Esophagus squamous epithelium (tissue), 5 donors: Measurements from ENCODE around the gene SHF. TPM values are rescaled to one million over a fixed set of nuclear protein-coding genes. Genes with fewer than 3 reads are reported as not detected.

Experiments used
- DNase-seq: peaks from one replicate; lab custom pipeline; 2025; lab: John Stamatoyannopoulos, UW
- H3K27ac ChIP-seq, 4 donors: fragments of 200-600 bp; sonication (generic); one replicate each; pipeline ENCODE4 v1.5.1; 2016 to 2019; ENCODE audit warnings: mild to moderate bottlenecking in 1 of 4
- H3K27me3 ChIP-seq, 4 donors: fragments of 200-600 bp; sonication (generic); 1 replicate in 3 of 4; 2 replicates in 1 of 4; pipeline versions ENCODE4 v1.5.1 to v1.6.0; 2017 to 2021; ENCODE audit warnings: antibody characterized with exemption in 1 of 4
- H3K36me3 ChIP-seq, 3 donors: fragments of 200-600 bp; sonication (generic); one replicate each; pipeline ENCODE4 v1.5.1; 2016 to 2019
- H3K4me1 ChIP-seq, 3 donors: fragments of 200-600 bp; sonication (generic); one replicate each; pipeline ENCODE4 v1.5.1; 2017 to 2019
- H3K4me3 ChIP-seq, 4 donors: fragments of 200-600 bp; sonication (generic); 1 replicate in 3 of 4; 2 replicates in 1 of 4; pipeline ENCODE4 v1.5.1; 2016 to 2019; ENCODE audit warnings: mild to moderate bottlenecking in 2 of 4, moderate library complexity in 1 of 4
- H3K9me3 ChIP-seq, 3 donors: fragments of 200-600 bp; sonication (generic); one replicate each; pipeline ENCODE4 v1.5.1; 2016 to 2019
- CTCF ChIP-seq, 6 experiments: fragments of 450-650 bp in 4 of 6; fragments of 200-600 bp in 2 of 6; sonication (generic) in 2 of 6; IDR thresholded peaks; one replicate each; pipeline ENCODE4 v1.5.1; 2016 to 2019; ENCODE audit warnings: antibody characterized with exemption in 6 of 6, mild to moderate bottlenecking in 4 of 6, moderate library complexity in 4 of 6
- POLR2A ChIP-seq, 4 donors: fragments of 450-650 bp; IDR thresholded peaks; one replicate each; pipeline ENCODE4 v1.6.1; 2017; ENCODE audit warnings: antibody characterized with exemption in 4 of 4, mild to moderate bottlenecking in 4 of 4, moderate library complexity in 3 of 4
- WGBS, 2 donors: methylation state at CpG; one replicate each; pipeline ENCODE4 v1.1.5; 2018; 5-methylcytosine and 5-hydroxymethylcytosine counted together
- intact Hi-C: fragments of 100-400 bp; cut with DNase I; formaldehyde crosslinking; loops from one replicate; pipeline ENCODE4 v1.15.0; 2022
- total RNA-seq, 4 donors: library from RNA; depleted of rRNA; stranded (reverse); fragments of >200 nt; gene quantifications; one replicate each; pipeline ENCODE4 v1.1.0, GENCODE V29; 2016
- donor health status: DM: yes; HTN: yes; CAD: no.

The SHF gene
- total RNA-seq, 4 donors from 2014 or later: 1.9 to 12.0 (median 5.7) TPM

- Histone ChIP-seq H3K27me3 (no peaks in the 10 kb centered on the region), H3K9me3 (no peaks in the 10 kb centered on the region), H3K27ac (no peak overlapping the region), H3K4me3 (no peak overlapping the region), H3K4me1 (peaks cover 0 to 28% (median 6%) of the 10 kb centered on the region in 3 donors), H3K36me3 (no peaks in the 10 kb centered on the region)
- intact Hi-C loops: loop anchor here (10.0 kb wide), 1 partner anchor 192 kb away; no protein-coding TSS in a partner anchor
- no peak for DNase-seq
- no peak for TF ChIP-seq CTCF (IDR thresholded peaks at IDR 0.05)
- TF ChIP-seq POLR2A (IDR thresholded peaks at IDR 0.05): no peak
- WGBS, 2 donors: 27 to 35% methylated on average over 4 of the region's 4 CpGs
These were observed 15.4 kb upstream of the SHF start for GRCh38 chr15:45203182-45203581.

- TF ChIP-seq POLR2A (IDR thresholded peaks at IDR 0.05): no peak
- no peak for TF ChIP-seq CTCF (IDR thresholded peaks at IDR 0.05)
- DNase-seq: no peak
- intact Hi-C loops: loop anchor here (10.0 kb wide), 1 partner anchor 193 kb away; no protein-coding TSS in a partner anchor
- Histone ChIP-seq H3K27ac (no peak overlapping the region), H3K4me3 (no peak overlapping the region), H3K4me1 (peaks cover 0 to 37% (median 6%) of the 10 kb centered on the region in 3 donors), H3K27me3 (no peaks in the 10 kb centered on the region), H3K36me3 (no peaks in the 10 kb centered on the region), H3K9me3 (no peaks in the 10 kb centered on the region)
- 90% methylated on average over 2 of the region's 7 CpGs for whole genome bisulfite sequencing, 2 donors
These were observed 14.1 kb upstream of the SHF start for GRCh38 chr15:45201869-45202268.

GRCh38 chr15:45201557-45201859 lies 13.7 kb upstream of the SHF start:
- H3K4me1 ChIP-seq: peaks cover 0 to 37% (median 6%) of the 10 kb centered on the region in 3 donors
- H3K9me3 ChIP-seq: no peaks in the 10 kb centered on the region
- no peaks in the 10 kb centered on the region for H3K27me3 ChIP-seq
- WGBS, 2 donors: 76 to 86% methylated on average over 3 of the region's 3 CpGs
- TF ChIP-seq POLR2A (IDR thresholded peaks at IDR 0.05): no peak
- TF ChIP-seq CTCF (IDR thresholded peaks at IDR 0.05): no peak
- no peaks in the 10 kb centered on the region for H3K36me3 ChIP-seq
- peak overlapping the region in 3 of 4 donors; percentile 96 to 100 (median 99) for H3K27ac ChIP-seq
- peak overlapping the region in 3 of 4 donors; percentile 63 to 87 (median 74) for H3K4me3 ChIP-seq
- intact Hi-C loops: loop anchor here (10.0 kb wide), 1 partner anchor 193 kb away; no protein-coding TSS in a partner anchor
- no peak for DNase-seq

GRCh38 chr15:45200799-45201556 lies 13.2 kb upstream of the SHF start:
- peak overlapping the region; percentile 85 to 100 (median 98) for H3K27ac ChIP-seq
- peaks cover 0 to 37% (median 6%) of the 10 kb centered on the region in 3 donors for H3K4me1 ChIP-seq
- no peaks in the 10 kb centered on the region for H3K36me3 ChIP-seq
- TF ChIP-seq POLR2A (IDR thresholded peaks at IDR 0.05) (no peak), CTCF (IDR thresholded peaks at IDR 0.05) (no peak)
- no peaks in the 10 kb centered on the region for H3K9me3 ChIP-seq
- no peak for DNase-seq
- no peaks in the 10 kb centered on the region for H3K27me3 ChIP-seq
- intact Hi-C loops: loop anchor here (10.0 kb wide), 1 partner anchor 194 kb away; no protein-coding TSS in a partner anchor
- WGBS, 2 donors: 6 to 7% methylated on average over 14 to 15 of the region's 34 CpGs
- H3K4me3 ChIP-seq: peak overlapping the region; percentile 36 to 87 (median 68)
